ENCODE results near the gene PCDHA5.
"Not testable (repeated sequence)": the region's sequence is repeated elsewhere in the genome, so short reads cannot be mapped to it uniquely, and the experiment has no call there.

PCDHA5 gene

DNA sequence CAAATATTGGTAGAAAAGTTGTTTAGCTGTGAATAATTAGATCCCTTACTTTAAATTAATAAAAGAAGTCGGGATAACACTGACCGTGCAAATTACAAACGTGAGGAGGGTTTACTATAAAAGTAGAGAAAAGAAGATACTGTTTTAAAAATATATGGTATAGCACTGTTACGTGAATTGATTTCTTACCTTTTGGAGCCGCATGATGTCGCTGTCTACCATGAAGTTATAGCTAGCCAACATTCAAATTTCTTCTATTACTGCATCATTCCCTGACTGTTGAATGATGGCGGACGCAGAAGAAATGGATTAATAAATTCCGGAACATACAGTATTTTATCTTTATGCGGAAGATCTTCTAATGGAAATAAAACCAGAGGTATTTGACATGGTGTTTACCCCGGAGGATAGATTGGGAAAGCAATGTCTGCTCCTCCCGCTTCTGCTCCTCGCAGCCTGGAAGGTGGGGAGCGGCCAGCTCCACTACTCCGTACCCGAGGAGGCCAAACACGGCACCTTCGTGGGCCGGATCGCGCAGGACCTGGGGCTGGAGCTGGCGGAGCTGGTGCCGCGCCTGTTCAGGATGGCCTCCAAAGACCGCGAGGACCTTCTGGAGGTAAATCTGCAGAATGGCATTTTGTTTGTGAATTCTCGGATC, 6.4 kb downstream of the PCDHA5 start, which contains the start of gene PCDHA6:
PCDHA6 (plus strand) TSS at position 257 of the 658 bp plus-strand sequence; CDS start at position 389, 132 bp downstream.
- no peak for DNase-seq

DNA sequence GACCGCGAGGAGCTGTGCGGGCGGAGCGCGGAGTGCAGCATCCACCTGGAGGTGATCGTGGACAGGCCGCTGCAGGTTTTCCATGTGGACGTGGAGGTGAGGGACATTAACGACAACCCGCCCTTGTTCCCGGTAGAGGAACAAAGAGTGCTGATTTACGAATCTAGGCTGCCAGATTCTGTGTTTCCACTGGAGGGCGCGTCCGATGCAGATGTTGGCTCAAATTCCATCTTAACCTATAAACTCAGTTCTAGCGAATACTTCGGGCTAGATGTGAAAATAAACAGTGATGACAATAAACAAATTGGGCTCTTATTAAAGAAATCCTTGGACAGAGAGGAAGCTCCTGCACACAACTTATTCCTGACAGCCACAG, 6.9 kb downstream of the PCDHA5 start:
- no peak for DNase-seq

GRCh38 chr5:140829511-140830501, 8.4 kb downstream of the PCDHA5 start:
- DNase-seq = not testable (repeated sequence)

DNA sequence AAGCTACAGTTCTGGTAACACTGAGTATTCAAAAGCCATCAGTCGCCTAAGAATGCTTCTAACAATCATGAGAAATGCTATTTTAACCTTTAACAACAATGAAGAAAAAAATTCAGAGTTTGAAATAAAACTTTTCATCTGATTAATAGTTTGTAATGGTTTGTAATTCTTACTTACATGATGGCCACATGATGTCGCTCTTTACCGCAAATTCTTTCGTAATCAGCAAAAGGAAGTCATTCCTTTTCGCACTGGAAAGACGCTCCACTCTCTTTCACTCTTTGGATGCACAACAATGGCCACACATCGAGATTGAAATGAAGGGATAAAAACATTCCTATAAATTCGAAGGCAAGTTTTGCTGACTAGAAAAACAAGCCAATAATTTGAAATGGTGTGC, 12.6 kb downstream of the PCDHA5 start, which contains the start of gene PCDHA7:
PCDHA7 (plus strand) TSS at position 277 of the 400 bp plus-strand sequence; CDS start at position 392, 115 bp downstream.
- DNase-seq = no peak

GRCh38 chr5:140834439-140835008, 13.1 kb downstream of the PCDHA5 start:
- not testable (repeated sequence) for DNase-seq

DNA sequence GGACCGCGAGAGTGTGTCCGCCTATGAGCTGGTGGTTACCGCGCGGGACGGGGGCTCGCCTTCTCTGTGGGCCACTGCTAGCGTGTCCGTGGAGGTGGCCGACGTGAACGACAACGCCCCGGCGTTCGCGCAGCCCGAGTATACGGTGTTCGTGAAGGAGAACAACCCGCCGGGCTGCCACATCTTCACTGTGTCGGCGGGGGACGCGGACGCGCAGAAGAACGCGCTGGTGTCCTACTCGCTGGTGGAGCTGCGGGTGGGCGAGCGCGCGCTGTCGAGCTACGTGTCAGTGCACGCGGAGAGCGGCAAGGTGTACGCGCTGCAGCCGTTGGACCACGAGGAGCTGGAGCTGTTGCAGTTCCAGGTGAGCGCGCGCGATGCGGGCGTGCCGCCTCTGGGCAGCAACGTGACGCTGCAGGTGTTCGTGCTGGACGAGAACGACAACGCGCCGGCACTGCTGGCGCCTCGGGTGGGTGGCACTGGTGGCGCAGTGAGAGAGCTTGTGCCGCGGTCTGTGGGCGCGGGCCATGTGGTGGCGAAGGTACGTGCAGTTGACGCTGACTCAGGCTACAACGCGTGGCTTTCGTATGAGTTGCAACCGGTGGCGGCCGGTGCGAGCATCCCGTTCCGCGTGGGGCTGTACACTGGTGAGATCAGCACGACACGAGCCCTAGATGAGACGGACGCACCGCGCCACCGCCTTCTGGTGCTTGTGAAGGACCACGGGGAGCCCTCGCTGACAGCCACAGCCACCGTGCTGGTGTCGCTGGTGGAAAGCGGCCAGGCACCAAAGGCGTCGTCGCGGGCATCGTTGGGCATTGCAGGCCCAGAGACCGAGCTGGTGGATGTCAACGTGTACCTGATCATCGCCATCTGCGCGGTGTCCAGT, 14.5 kb downstream of the PCDHA5 start:
- DNase-seq = no peak

GRCh38 chr5:140840978-140841962, 19.9 kb downstream of the PCDHA5 start, which contains the start of gene PCDHA8:
Gene PCDHA8 (plus strand): TSS chr5:140841187. CDS start chr5:140841322, 135 bp downstream.
- DNase-seq = no peak

DNA sequence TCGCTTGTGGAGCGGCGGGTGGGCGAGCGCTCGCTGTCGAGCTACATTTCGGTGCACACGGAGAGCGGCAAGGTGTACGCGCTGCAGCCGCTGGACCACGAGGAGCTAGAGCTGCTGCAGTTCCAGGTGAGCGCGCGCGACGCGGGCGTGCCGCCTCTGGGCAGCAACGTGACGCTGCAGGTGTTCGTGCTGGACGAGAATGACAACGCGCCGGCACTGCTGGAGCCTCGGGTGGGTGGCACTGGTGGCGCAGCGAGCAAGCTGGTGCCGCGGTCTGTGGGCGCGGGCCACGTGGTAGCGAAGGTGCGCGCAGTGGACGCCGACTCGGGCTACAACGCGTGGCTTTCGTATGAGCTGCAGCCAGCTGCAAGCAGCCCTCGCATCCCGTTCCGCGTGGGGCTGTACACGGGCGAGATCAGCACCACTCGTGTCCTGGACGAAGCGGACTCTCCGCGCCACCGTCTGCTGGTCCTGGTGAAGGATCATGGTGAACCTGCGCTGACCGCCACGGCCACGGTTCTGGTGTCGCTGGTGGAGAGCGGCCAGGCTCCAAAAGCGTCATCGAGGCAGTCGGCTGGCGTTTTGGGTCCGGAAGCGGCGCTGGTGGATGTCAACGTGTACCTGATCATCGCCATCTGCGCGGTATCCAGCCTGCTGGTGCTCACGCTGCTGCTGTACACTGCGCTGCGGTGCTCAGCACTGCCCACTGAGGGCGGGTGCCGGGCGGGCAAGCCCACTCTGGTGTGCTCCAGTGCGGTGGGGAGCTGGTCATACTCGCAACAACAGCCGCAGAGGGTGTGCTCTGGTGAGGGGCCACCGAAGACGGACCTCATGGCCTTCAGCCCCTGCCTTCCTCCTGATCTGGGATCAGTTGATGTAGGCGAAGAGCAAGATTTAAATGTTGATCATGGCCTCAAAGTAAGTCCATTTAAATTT, 21.7 kb downstream of the PCDHA5 start:
- DNase-seq = no peak

- not testable (repeated sequence) for DNase-seq
Measured at GRCh38 chr5:140848139-140849102, 27.0 kb downstream of the PCDHA5 start, which contains the start of gene PCDHA9. Gene PCDHA9 (plus strand): TSS chr5:140848382. CDS start chr5:140848496, 114 bp downstream.

- not testable (repeated sequence) for DNase-seq
Measured at GRCh38 chr5:140849831-140850634, 28.6 kb downstream of the PCDHA5 start.

DNA sequence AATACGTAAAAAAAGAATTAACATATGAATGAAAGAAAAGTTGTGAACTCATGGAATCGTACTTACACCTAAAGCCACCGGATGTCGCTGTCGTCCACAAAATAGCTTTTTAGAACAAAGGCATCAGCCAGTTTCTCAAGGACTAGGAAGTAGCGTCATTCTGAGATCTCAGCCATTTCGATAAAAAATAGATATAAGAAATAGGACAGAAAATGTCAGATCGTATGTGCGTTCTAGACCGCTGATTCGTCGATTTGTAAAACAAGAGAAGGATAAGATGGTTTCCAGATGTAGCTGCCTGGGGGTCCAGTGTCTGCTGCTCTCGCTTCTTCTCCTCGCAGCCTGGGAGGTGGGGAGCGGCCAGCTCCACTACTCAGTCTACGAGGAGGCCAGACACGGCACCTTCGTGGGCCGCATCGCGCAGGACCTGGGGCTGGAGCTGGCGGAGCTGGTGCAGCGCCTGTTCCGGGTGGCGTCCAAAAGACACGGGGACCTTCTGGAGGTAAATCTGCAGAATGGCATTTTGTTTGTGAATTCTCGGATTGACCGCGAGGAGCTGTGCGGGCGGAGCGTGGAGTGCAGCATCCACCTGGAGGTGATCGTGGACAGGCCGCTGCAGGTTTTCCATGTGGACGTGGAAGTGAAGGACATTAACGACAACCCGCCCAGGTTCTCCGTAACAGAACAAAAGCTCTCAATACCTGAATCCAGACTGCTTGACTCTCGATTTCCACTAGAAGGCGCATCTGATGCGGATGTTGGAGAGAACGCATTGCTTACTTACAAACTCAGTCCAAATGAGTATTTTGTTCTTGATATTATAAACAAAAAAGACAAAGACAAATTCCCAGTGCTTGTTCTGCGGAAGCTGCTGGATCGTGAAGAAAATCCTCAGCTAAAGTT, 34.6 kb downstream of the PCDHA5 start, which contains the start of gene PCDHA10:
PCDHA10 (plus strand) TSS at position 126 of the 903 bp plus-strand sequence; CDS start at position 278, 152 bp downstream.
- DNase-seq = no peak

DNA sequence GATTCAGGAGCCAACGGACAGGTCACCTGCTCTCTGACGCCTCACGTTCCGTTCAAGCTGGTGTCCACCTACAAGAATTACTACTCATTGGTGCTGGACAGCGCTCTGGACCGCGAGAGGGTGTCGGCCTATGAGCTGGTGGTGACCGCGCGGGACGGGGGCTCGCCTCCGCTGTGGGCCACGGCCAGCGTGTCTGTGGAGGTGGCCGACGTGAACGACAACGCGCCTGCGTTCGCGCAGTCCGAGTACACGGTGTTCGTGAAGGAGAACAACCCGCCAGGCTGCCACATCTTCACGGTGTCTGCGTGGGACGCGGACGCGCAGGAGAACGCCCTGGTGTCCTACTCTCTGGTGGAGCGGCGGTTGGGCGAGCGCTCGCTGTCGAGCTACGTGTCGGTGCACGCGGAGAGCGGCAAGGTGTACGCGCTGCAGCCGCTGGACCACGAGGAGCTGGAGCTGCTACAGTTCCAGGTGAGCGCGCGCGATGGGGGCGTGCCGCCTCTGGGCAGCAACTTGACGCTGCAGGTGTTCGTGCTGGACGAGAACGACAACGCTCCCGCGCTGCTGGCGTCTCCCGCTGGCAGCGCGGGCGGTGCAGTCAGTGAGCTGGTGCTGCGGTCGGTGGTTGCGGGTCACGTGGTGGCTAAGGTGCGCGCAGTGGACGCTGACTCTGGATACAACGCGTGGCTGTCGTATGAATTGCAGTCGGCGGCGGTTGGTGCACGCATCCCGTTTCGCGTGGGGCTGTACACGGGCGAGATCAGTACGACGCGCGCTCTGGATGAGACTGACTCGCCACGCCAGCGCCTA, 36.0 kb downstream of the PCDHA5 start:
- DNase-seq = no peak

- no peak for DNase-seq
Measured at GRCh38 chr5:140857987-140858240, 36.5 kb downstream of the PCDHA5 start.

DNA sequence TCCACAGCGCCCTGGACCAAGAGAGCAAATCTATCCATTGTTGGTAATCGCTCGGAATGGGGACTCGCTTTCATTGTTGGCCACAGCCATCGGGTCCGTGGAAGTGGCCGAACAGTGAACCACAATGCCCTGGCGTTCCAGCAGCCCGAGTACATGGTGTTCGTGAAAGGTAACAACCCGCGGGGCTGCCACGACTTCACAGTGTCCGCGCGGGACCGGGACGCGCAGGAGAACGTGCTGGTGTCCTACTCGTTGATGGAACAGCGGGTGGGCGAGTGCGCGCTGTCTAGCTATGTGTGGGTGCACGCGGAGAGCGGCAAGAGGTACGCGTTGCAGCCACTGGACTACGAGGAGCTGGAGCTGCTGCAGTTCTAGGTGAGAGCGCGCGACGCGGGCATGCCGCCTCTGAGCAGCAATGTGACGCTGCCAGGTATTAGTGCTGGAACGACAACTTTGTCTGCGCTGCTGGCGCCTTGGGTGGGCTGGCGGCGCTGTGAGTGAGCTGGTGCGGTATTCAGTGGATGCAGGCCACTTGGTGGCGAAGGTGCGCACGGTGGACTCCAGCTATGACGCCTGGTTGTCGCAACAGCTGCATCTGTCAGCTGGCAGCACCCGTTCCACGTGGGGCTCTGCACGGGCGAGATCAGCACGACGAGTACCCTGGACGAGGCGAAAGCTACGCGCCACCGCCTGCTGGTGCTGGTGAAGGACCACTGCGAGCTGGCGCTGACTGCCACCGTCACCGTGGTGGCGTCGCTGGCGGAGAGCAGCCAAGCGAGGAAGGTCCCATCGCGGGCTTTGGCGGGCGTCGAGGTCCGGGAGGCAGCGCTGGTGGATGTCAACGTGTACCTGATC, 41.3 kb downstream of the PCDHA5 start:
- no peak for DNase-seq

Data from stimulated activated naive CD4-positive, alpha-beta T cell treated with Interleukin-2 at 50 U/mL for 16 hours (primary cell).